ENCODE results near the gene HCLS1.
"Not testable (repeated sequence)": the region's sequence is repeated elsewhere in the genome, so short reads cannot be mapped to it uniquely, and the experiment has no call there.

The HCLS1 gene

DNA sequence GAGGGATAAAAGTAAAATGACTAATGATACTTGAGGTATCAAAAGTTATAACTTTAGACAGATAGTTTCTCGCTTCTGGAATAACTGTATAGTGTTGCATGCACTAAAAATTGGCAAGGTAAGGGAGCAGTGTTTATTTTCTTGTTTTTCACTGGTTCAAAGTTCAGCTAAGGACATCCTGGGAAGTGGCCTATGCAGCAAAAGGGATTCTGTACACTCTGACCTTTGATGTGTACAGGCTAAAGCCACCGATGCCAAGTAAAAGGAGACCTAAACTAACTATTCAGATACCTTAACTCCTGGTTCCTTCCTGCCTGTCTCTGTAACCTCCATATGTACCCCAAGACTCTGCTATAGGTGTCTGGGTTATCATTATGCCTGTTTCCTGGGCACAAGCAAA lies 65.9 kb downstream of the HCLS1 start:
- no peak for DNase-seq

GRCh38 chr3:121593806-121594205 lies 66.9 kb downstream of the HCLS1 start:
- not testable (repeated sequence) for DNase-seq

DNA sequence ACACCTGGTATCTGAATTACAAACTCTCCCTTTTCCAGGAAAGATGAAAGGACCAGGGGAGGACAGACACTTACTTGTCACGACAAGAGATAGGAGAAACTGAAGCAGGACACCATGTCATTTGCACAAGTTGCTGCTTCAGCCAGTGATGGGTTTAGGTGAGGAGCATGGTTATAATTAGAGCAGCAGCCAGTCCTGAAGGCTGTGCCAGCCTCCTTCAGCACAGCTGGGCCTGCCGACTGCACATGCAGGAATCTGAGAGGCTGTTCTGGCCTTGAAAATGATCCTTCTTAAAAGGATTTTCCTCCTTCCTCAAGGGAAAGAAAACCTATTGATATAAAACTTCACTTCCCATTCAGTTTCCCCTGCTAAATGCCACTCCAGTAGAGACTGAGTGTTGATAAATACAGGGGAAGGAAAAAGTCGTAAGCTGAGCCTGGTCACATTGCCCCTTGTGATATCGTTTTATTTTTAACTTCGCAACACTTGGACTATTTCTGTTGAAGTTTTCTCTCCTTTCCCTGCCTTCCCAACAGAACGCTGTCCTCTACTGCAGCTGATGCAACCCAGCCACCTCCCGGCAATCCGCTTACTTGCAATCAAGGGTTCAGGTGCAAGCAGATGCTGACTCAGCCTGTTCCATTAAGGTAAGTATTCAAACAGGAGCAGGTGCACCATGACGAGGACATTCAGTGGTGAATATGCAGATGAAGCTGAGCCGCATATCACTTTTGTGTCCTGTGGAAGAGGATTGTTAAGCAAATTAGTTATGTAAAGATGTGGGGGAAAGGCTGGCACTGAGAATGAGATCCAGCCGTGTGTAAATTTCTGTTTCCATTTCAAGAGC lies 67.6 kb downstream of the HCLS1 start, which contains the start of gene FBXO40:
TSS of gene FBXO40 (plus strand) at position 524 of the 847 bp plus-strand sequence. CDS start 27,197 bp downstream, outside the sequence.
- DNase-seq, result peak; percentile 28

DNA sequence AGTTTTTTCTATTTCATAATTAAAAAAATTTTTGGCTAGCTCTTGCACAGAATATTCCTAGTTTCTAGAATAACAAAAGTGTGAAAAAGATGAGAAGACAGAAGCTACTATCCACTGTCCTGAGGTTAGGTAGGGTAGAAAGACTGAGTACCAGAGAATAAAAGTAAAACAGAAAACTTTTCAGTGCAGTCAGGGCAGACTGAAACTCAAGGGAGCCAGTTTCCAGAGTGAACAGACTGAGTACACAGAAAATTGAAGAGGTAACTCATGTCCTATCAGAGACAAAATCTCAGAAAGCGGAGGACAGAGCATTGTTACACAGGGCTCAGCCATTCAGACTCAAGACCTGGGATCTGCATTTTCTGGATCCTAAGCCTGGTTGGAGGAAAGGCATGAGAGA lies 76.3 kb downstream of the HCLS1 start:
- DNase-seq, result no peak

DNA sequence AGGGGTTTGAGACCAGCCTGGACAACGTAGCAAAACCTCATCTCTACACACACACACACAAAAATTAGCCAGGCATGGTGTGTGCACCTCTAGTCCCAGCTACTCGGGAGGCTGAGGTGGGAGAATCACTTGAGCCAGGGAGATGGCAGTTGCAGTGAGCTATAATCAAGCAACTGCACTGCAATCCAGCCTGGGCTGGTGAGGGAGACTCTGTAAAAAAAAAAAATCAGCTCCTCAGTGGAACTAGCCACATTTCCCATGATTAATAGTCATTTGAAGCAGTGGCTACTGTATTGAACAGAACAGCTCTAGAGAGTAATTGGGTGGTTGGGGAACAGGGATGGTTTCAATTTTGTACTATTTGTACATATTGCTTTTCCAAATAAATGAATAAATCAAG lies 79.0 kb downstream of the HCLS1 start:
- no peak for DNase-seq
